GM03348 (cell line): Measurements from ENCODE around the gene MRPL34.

Experiments
- DNase-seq: peaks from one replicate; pipeline ENCODE4 v3.0.0; 2012; ENCODE audit warnings: low spot score

The MRPL34 gene

DNA sequence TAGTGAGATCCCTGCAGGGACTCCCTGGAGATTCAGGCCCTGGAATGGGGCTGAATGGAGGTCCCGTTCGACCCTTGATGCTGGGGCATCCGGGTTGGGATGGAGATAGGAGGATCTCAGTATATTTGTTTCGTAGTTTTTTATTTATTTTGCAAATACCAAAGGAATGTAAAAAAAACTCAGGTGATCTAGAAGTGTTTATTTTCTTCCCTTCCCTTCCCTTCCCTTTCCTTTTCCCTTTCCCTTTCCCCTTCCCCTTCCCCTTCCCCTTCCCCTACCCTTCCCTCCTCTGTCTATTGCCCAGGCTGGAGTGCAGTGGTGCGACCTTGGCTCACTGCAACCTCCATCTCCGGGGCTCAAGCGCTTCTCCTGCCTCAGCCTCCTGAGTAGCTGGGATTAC lies 36.2 kb downstream of the MRPL34 start:
- DNase-seq: no peak

DNA sequence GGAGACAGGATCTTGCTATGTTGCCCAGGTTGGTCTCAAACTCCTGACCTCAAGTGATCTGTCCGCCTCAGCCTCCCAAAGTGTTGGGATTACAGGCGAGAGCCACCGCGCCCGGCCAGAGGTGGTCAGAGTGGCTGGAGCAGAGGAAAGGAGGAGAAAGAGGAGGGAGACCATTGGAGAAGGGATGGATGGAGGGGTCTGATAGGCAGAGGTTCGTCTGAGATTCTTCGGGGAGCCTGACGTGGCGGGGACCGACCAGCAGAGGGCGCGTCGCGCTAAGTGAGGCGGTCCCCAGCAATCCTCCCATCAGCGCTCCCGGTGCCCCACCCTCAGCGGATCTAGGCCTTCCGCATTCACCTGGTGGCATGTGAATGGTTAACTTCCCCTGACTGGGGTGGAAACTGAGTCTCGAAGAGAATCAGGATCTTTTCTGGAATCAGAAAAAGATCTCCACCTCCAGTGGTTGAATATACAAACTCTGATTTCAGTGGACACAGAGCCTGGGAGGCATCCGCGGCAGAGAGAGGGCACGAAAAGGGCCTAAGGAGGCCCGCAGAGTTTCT lies 40.5 kb downstream of the MRPL34 start:
- DNase-seq: peak; percentile 92

DNA sequence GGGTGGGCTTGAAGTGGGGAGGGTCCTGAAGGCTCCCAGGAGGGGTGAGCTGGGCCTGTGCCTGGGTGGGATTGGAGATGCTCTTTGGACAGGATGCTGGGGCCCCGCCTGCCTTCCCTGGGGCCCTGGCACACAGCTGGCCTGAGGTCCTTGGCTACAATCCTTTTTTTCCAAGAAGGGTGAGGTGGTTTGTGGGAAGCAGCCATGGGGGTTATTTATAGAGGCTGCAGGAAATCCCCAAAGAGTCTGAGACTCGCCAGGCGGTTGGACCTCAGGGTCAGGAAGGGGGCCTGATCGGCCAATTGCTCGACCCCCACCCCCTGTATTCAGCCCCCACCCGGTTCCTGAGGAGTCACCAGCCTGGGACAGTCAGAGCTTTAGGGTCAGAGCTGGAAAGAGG lies 41.7 kb downstream of the MRPL34 start:
- peak; percentile 32 for DNase-seq

DNA sequence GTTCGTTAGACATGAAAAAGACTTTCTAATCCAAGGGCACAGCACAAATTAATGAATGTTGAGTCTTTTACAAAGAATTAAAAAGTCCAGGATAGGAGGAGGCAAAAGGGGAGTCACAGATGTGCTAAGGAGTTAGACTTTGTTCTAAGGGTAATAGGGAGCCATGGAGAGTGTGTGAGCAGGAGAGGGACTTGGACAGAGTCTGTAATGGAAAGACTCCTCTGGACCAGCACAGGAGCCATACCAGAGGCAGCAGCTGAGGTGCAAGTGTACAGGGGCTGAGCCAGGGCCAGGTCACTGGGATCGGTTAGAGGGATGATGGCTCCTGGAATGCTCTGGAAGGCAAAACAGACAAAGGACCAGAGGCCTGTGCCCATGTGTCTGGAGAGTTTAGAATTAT lies 42.2 kb downstream of the MRPL34 start:
- no peak for DNase-seq

DNA sequence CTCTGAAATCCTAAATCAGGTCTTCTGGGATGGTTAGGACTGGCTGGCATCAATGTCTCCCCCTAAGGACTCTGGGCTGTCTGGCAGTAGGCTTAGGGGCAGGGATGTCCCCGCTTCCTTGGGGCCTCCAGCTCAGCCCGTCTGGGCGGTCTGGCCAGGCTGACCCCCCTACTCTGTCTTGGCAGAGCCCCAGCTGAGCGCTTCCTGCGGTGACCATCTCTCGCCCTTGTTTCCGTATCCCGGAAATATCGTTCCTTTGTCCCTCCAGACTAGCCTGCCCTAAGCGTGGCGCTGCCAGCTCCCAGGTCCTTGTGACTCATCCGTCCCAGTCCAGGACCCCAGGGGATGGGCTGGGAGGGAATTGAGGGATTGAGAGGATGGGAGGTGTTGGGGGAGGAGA lies 43.0 kb downstream of the MRPL34 start:
- peak; percentile 36 for DNase-seq

DNA sequence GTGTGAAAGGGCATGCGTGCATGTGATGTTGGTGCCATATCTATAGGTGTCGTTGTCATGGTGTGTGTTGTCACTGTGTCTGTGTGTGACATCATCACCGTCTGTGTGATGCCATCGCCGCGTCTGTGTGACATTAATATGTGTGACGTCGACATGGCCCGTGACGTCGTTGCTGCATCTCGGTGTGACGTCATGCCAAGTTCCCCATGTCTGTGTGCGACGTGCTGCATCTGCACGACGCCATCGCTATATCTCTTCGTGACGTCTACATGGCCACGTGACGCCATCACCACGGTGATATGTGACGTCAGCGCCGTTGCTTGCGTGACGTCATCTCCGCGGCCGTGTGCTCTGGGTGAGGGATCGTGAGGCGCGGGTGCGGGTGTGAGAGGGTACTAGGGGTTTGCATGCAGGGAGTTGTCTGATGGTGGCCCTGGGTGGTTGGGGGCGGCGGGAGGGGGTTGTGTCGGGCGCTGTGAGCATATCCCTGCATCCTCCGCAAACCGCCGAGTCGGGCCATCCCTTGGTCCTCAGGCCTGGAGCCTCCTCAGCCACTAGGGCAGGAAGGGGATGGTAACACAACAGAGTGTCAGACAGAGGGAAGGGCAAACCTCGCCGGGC lies 46.3 kb downstream of the MRPL34 start:
- no peak for DNase-seq

DNA sequence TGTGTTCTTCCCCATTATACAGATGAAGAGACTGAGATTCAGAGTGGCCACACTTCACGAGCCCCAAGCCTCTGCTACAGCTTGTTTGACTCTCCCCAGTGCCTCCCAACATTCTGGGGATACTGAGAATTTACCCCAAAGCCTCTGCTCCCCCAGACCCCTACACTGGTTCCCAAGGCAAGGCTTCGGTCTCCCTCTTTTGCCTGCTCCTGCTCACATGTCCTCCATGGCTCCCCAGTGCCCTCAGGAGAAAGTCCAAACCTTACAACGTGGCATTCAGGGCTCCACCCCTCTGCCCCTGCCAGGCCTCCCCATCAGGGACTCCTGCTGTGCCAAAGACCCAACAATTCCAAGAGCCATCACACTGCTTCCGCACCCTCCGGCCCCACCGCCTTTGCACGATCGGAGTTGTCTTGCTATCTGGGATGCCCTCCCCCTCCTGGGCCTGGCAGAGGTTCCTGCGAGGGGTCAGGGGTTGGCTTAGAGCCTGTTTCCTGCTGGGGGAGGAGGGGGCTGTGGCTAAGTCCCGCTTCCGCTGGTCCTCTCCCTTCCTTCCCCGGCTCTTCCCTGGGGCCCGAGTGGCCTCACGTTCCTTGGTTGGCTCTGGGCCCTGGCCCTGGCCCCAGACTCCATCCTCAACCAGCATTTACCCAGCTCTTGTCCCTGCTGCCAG lies 47.1 kb downstream of the MRPL34 start:
- DNase-seq: no peak

DNA sequence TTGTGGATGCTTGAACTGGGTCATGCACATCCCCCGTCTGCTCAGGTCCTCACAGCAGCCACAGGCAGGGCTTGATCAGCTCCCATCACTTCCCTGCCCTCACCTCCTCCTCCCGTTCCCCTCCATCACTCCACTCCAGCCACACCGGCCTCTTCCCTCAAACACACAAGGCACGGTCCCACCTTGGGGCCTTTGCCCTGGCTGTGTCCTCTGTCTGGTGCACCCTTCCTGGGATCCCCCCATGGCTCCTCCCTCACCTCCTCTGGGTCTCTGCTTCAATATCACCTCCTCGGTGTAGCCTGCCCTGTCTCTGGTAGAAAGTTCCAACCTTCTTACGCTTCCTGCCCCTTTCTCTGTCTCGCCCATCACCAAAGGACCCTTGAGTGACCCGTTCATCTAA lies 47.7 kb downstream of the MRPL34 start:
- no peak for DNase-seq
